ENCODE measurements around the gene GPS2.
A peak's percentile ranks its signal among the peaks of the same experiment; 100 is the strongest.
"Not testable (repeated sequence)": the region's sequence is repeated elsewhere in the genome, so short reads cannot be mapped to it uniquely, and the experiment has no call there.

GPS2 gene

GRCh38 chr17:7336240-7337175 is 21.3 kb upstream of the GPS2 start, which contains the start of gene ACAP1:
ACAP1 (plus strand) TSS chr17:7336529; CDS start chr17:7336735, 206 bp downstream.
- DNase-seq, result peak; percentile 30

DNA sequence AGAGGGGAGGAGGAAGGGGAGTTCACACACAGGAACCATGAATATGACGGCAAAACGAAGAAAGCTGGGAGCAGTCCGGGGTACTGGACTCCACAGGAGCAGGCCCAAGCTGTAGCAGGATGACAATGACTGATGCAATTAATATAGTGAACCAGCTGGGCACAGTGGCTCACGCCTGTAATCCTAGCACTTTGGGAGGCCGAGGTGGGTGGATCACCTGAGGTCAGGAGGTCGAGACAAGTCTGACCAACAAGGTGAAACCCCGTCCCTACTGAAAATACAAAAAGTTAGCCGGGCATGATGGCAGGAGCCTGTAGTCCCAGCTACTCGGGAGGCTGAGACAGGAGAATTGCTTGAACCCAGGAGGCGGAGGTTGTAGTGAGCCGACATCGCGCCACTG is 20.6 kb upstream of the GPS2 start:
- not testable (repeated sequence) for DNase-seq

DNA sequence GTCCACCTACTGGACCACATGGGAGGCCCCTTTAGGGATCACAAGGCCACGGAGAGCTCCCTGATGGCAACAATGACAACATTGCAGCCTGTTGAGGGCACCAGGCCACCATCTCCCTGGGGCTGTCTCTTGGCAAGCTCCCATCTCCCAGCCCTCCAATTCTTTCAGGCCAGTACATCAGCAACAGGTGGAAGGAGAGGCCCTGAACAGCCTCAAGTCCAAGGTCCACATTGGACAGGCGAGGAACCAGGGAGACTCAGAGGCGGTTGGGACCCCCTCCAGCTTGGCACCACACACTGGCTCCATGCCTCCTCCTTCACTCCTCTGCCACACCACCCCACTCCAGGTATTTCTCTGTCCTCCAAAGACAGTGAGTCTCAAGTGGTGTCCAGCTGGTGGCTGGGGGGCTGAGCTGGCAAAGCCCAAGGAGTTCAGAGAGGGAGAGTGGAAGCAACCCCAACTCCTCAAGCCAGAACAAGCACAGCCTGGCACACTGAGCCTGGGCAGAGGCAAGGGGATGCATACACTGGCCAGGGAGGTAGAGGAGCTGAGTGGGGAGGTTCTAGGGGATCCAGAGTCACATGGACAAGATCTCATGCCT is 19.9 kb upstream of the GPS2 start:
- no peak for DNase-seq

DNA sequence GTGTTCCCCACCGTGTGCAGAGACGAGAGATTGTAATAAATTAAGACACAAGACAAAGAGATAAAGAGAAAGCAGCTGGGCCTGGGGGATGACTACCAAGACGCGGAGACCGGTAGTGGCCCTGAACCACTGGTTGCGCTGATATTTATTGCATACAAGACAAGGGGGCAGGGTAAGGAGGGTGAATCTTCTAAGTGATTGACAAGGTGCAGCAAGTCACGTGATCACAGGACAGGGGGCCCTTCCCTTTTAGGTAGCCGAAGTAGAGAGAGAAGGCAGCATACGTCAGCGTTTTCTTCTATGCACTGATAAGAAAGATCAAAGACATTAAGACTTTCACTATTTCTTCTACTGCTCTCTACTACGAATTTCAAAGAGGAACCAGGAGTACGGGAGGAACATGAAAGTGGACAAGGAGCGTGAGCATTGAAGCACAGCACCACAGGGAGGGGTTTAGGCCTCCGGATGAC is 17.5 kb upstream of the GPS2 start:
- DNase-seq, result not testable (repeated sequence)

DNA sequence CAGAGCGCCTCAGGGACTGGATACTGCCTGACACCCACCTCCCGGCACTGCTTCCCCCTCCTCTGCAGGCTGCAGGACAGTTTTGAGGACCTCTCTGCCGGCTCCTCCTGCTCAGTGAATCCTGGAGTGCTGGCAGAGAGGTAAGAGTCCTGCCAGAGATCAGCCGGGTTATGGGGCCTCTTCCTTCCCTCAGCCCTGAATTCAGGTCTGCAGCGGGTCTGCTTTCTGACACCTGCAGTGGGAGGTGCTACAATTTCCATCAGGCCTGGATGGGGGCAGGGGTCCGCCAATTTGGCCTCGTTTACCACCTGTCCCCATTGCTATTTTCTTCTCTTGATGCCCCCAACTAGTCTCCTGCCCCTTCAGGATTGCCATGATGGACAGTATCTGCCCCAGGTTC is 17.0 kb upstream of the GPS2 start:
- DNase-seq, result no peak

- no peak for DNase-seq
These were observed 15.5 kb upstream of the GPS2 start for GRCh38 chr17:7330638-7331015.

DNA sequence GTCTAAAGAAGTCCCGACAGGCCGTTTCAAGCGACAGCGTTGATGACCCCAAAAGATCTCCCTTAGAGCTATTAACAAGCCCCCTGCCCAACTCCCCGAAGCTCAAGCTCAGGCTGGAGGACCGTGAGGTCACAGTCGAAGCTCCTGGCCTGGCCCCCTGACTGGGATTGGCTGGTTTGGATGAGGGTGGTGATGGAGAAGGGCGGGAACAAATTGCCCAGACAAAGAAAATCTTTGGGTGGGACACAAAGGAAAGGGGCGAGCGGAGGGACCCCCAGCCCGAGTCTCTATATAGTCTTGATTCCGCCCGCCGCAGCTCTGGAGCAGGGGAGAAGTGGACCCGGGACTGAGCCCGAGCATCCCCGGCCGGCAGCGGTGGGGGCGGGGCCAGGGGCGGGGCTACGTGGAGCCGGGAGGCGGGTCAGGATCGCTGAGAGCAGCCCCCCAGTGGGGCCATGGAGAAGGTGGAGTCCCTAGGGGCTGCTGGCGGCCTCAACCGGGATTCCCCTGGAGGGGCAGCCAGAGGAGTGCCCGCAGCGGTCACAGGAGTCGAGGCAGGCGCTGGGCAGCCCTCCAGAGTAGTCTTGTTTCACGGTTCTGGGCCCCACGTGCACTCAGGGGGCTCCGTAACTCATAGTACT is 15.0 kb upstream of the GPS2 start:
- peak; percentile 73 for DNase-seq

- peak; percentile 99 for DNase-seq
These were observed 14.3 kb upstream of the GPS2 start for GRCh38 chr17:7329374-7329996.

- peak; percentile 19 for DNase-seq
These were observed 13.7 kb upstream of the GPS2 start, which contains the start of gene NEURL4 for GRCh38 chr17:7328840-7329373. NEURL4 (minus strand) TSS chr17:7329335; CDS start chr17:7329312, 23 bp downstream.

DNA sequence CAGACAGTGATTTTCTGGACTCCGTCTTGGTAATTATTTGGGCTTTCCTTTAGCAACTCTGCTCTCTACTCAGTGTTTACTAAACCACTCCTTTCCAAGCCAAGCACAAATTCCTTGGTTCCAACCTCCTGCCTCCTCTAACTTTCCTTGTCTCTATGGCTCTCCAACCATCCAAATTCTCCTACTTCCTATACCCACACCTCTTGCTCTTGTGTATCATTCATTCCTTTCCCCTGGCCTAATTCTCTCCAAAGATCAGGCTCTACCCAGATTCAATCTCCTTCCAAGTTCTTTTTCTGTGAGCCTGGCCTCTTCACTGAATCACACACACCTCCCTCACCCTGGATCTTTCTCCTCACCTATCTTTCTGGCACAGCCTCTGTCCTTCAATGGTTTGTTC is 12.8 kb upstream of the GPS2 start:
- no peak for DNase-seq

- DNase-seq, result no peak
These were observed 12.3 kb upstream of the GPS2 start for GRCh38 chr17:7327501-7327900.

- no peak for DNase-seq
These were observed 11.9 kb upstream of the GPS2 start for GRCh38 chr17:7327056-7327455.

DNA sequence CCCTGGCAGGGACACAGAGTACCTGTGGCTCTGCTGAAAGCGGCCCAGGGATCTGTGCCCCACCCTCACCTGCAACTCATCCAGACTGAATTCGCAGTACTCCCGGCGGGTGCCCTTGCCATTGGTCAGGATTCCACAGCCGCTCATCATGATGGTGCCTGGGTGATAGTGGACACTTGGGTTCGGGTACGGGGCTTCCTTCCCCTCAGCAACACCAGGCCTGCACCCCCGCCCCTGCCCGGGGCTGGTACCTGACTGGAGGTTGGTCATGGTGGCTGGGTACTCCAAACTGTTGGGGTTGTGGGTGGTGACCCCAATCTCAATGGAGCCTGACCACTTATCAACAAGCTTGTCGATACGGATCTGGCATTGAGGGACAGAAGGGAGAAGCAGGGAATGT is 11.0 kb upstream of the GPS2 start:
- DNase-seq, result no peak

DNA sequence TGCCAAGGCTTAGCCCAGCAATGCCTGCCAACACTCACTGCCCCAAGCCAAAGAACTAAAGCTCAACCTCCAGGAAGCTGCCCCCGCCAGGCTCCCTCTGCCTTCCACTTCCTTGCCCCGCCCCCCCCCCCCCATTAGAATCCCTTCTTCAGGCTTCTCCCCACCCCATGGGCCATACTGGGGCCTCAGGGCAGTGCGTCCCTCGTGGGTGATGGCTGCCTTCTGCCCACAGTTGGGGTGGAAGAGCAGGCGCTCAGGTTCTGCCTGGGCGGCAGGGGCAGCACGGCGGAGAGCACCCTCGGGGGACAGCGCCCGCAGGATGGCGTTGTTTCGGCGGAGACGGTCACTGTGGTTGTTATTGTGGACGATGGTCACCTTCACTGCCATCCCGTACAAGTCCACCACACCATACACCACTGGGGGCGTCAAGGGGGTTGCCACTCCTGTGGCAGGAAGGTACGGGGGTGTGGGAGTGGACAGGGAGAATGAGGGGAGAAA is 9.9 kb upstream of the GPS2 start:
- no peak for DNase-seq

DNA sequence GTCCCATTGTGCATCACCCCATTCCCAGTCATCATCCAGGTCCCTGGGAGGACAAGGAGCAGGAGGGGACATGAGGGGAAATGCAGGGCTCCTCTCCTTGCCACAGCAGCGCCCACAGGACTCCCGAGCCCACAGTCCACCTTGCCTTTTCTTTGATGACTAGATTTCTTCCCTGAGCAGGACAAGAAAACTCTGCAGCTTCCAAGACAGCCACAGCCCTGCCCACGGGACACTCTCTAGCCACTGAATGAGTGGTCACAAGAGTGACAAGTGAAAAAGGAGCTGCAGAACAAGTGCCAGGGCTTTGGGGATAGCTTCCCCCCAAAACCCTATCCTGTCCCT is 9.2 kb upstream of the GPS2 start:
- no peak for DNase-seq

GRCh38 chr17:7323731-7324437 is 8.7 kb upstream of the GPS2 start:
- peak; percentile 57 for DNase-seq

DNA sequence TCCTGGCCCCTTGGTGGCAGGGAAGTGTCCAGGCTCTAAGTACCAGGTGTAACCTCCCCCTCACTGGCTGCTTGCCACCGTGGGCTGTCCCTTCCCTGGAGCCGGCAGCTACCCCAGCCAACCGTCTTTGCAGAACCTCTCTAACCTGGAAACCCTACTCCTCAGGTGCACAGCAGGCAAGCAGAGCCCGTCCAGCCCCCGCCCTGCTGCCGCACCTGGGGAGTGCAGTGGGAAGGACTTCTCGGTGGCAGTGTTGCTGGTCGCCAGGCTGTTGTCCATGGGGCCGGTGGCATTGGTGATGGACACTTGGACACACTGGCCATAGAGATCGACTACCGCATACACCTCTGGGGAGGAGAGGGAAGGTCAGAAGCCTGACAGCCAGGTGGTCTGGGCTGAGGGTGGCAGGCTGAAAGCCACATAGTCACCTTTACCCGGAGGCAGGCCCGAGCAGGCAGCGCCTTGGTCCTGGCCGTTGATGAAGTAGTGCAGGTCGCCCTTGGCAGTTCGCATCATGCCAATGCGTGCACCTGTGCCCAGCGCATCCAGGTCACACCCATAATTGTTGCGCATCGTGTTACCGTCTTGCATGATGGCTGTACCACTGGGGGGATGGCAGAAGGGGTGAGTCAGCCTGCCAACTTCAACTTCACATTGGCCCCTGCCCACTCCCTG is 7.5 kb upstream of the GPS2 start:
- DNase-seq, result no peak

DNA sequence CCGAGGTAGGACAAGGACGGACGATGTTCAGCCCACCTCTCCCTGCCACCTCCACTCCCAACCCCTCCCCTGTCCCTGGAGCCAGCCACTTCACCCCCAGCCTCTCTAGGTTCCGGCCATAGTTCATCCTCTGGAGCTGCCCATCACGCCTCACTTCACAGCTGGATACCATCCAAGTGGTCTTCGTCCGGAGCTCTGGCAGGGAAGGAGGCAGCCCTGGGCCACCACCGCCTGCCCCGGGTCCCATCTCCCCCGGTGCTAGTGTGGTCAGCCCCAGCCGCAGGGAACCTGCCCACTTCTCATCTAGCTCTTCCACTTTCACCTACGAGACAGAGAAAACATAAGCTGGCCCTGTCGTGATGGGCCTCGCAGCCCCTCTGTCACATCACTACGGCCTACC is 6.3 kb upstream of the GPS2 start:
- DNase-seq, result no peak

DNA sequence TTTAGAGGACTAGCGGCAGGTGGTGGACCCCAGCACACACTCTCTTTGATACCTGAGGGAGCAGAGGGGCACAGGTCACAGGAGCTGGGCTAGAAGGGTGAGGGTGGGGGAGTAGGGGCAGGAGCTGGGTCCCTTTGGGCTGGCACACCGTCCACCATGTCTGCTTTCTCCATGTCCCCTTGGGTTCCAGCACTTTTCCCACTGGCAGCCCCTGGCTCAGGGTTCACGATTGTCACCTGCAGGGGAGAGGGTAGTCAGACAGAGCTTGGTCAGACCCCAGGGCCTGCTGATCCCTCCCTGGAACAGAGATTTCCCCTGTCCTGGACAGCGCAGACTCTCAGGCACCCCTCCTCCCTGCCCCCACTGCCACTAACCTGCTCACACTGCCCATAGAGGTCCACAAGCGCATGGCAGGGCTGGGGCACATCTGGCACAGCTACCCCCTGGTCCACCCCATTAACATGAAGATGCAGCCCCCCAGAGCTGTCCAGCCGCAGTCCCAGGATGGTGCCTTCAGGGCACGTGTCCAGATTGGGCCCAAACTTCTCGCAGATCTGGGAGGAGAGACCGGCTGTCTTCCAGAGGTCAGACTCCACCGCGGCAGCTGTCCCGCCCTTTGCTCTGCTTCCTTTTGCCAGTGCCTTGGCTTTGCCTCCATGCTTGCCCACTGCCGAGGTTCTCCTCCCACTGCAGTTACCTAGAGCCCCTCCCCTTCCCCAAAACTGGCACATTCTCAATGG is 3.1 kb upstream of the GPS2 start:
- no peak for DNase-seq

GRCh38 chr17:7317161-7317803 is 2.1 kb upstream of the GPS2 start:
- DNase-seq, result no peak
